NCI-H2227 (cell line): ENCODE measurements around the gene ZFYVE1.
"Not testable (repeated sequence)": the region's sequence is repeated elsewhere in the genome, so short reads cannot be mapped to it uniquely, and the experiment has no call there.

ENCODE experiments used
- DNase-seq: peaks from one replicate; lab custom pipeline; 2025; ENCODE audit not compliant: unreplicated experiment; lab: John Stamatoyannopoulos, UW

The ZFYVE1 gene

GRCh38 chr14:72961579-72962335 is 65.1 kb downstream of the ZFYVE1 start:
- no peak for DNase-seq

- not testable (repeated sequence) for DNase-seq
Observed at GRCh38 chr14:72961016-72961415, 65.9 kb downstream of the ZFYVE1 start.

- no peak for DNase-seq
Observed at GRCh38 chr14:72958548-72958947, 68.4 kb downstream of the ZFYVE1 start.

GRCh38 chr14:72957213-72957612 is 69.7 kb downstream of the ZFYVE1 start:
- DNase-seq = no peak

- DNase-seq = not testable (repeated sequence)
Observed at GRCh38 chr14:72956741-72957140, 70.2 kb downstream of the ZFYVE1 start.

GRCh38 chr14:72952171-72952570 is 74.7 kb downstream of the ZFYVE1 start:
- no peak for DNase-seq

GRCh38 chr14:72948481-72949138 is 78.3 kb downstream of the ZFYVE1 start:
- DNase-seq = peak; percentile 72

- no peak for DNase-seq
Observed at GRCh38 chr14:72947366-72948160, 79.3 kb downstream of the ZFYVE1 start.

- no peak for DNase-seq
Observed at GRCh38 chr14:72946491-72946890, 80.4 kb downstream of the ZFYVE1 start.

GRCh38 chr14:72945356-72946027 is 81.4 kb downstream of the ZFYVE1 start:
- DNase-seq = no peak

- no peak for DNase-seq
Observed at GRCh38 chr14:72943876-72944430, 83.0 kb downstream of the ZFYVE1 start.

- no peak for DNase-seq
Observed at GRCh38 chr14:72942934-72943333, 84.0 kb downstream of the ZFYVE1 start.

GRCh38 chr14:72941286-72941985 is 85.5 kb downstream of the ZFYVE1 start:
- DNase-seq = no peak

- DNase-seq = no peak
Observed at GRCh38 chr14:72939630-72940029, 87.3 kb downstream of the ZFYVE1 start.

GRCh38 chr14:72932893-72933292 is 94.0 kb downstream of the ZFYVE1 start:
- DNase-seq = no peak

- DNase-seq = no peak
Observed at GRCh38 chr14:72929316-72930080, 97.4 kb downstream of the ZFYVE1 start.

GRCh38 chr14:72928872-72929271 is 98.0 kb downstream of the ZFYVE1 start:
- DNase-seq = no peak

- peak; percentile 97 for DNase-seq
Observed at GRCh38 chr14:72926292-72927028, 100.4 kb downstream of the ZFYVE1 start, which contains the start of gene DCAF4. TSS of gene DCAF4 (plus strand) at chr14:72926464. CDS start at chr14:72937979, 11,515 bp downstream.

GRCh38 chr14:72925815-72926291 is 101.1 kb downstream of the ZFYVE1 start:
- no peak for DNase-seq
